GM23338 (cell line): ENCODE results near the gene TRIM67. TPM values are rescaled to one million over a fixed set of nuclear protein-coding genes. Genes with fewer than 3 reads are reported as not detected.

Experiments
- ATAC-seq: fragments of 200-7000 bp; cut with Tn5 transposase; 3 replicates; pipeline ENCODE4 v1.9.1; 2020
- DNase-seq: peaks from one replicate; pipeline ENCODE4 v3.0.0-alpha.2; 2015; ENCODE audit warnings: low spot score
- H2AFZ ChIP-seq: fragments of 200-600 bp; sonication (generic); 2 replicates; pipeline ENCODE4 v1.8.0; 2016; ENCODE audit warnings: antibody characterized with exemption, mild to moderate bottlenecking, moderate library complexity
- H3F3A ChIP-seq: fragments of 200-600 bp; sonication (generic); replicated peaks from 2 replicates; pipeline ENCODE4 v1.8.0; 2017; ENCODE audit warnings: antibody characterized with exemption, mixed run types, low read depth
- H3K27ac ChIP-seq: fragments of 200-600 bp; sonication (generic); 2 replicates; pipeline ENCODE4 v1.6.1; 2016; ENCODE audit warnings: low read depth
- H3K27me3 ChIP-seq: fragments of 200-600 bp; sonication (generic); 2 replicates; pipeline ENCODE4 v1.8.0; 2016; ENCODE audit warnings: mild to moderate bottlenecking, mixed run types, moderate library complexity; ENCODE audit not compliant: insufficient read depth
- H3K36me3 ChIP-seq: fragments of 200-600 bp; sonication (generic); 2 replicates; pipeline ENCODE4 v1.8.0; 2016; ENCODE audit warnings: mild to moderate bottlenecking; ENCODE audit not compliant: insufficient read depth
- H3K4me1 ChIP-seq: fragments of 200-600 bp; sonication (generic); 2 replicates; pipeline ENCODE4 v1.8.0; 2016; ENCODE audit warnings: mild to moderate bottlenecking, moderate library complexity; ENCODE audit not compliant: insufficient read depth
- H3K4me2 ChIP-seq: fragments of 200-600 bp; sonication (generic); 2 replicates; pipeline ENCODE4 v1.7.1; 2017; ENCODE audit warnings: mixed run types
- H3K4me3 ChIP-seq: fragments of 200-600 bp; sonication (generic); 2 replicates; pipeline ENCODE4 v1.6.1; 2016; ENCODE audit warnings: mixed run types
- H3K79me2 ChIP-seq: fragments of 200-600 bp; sonication (generic); replicated peaks from 2 replicates; pipeline ENCODE4 v1.8.0; 2017; ENCODE audit warnings: mild to moderate bottlenecking; ENCODE audit not compliant: insufficient read depth
- H3K9me2 ChIP-seq: fragments of 200-600 bp; sonication (generic); 2 replicates; pipeline ENCODE4 v1.8.0; 2017; ENCODE audit not compliant: insufficient read depth
- H4K20me1 ChIP-seq: fragments of 200-600 bp; sonication (generic); replicated peaks from 2 replicates; pipeline ENCODE4 v1.8.0; 2017; ENCODE audit warnings: mild to moderate bottlenecking; ENCODE audit not compliant: insufficient read depth
- H3K27ac Mint-ChIP-seq: 2 replicates; pipeline ENCODE4 v1.8.0; 2020; ENCODE audit warnings: inconsistent platforms, mild to moderate bottlenecking, moderate library complexity, mixed read lengths
- H3K27me3 Mint-ChIP-seq: 3 replicates; pipeline ENCODE4 v1.8.0; 2022; ENCODE audit warnings: low read depth, mild to moderate bottlenecking, moderate library complexity, mixed read lengths, inconsistent platforms; ENCODE audit not compliant: insufficient read depth, poor library complexity
- H3K36me3 Mint-ChIP-seq: 3 replicates; pipeline ENCODE4 v1.8.0; 2021; ENCODE audit warnings: low read depth, mild to moderate bottlenecking, inconsistent platforms, moderate library complexity, mixed read lengths
- H3K4me1 Mint-ChIP-seq: 3 replicates; pipeline ENCODE4 v1.8.0; 2020; ENCODE audit warnings: mild to moderate bottlenecking, inconsistent platforms, mixed read lengths
- H3K4me3 Mint-ChIP-seq: 3 replicates; pipeline ENCODE4 v1.8.0; 2021; ENCODE audit warnings: moderate library complexity, mild to moderate bottlenecking, inconsistent platforms, mixed read lengths
- H3K9me3 Mint-ChIP-seq: 3 replicates; pipeline ENCODE4 v1.8.0; 2020; ENCODE audit warnings: moderate library complexity, mild to moderate bottlenecking, inconsistent platforms, mixed read lengths
- CREB1 ChIP-seq: fragments of 250-450 bp; sonication (Bioruptor Pico); IDR thresholded peaks from 2 replicates; pipeline ENCODE4 v1.5.0; 2020; ENCODE audit warnings: low read depth, mild to moderate bottlenecking, moderate library complexity
- JUNB ChIP-seq: IDR thresholded peaks from one replicate; pipeline ENCODE4 v1.6.1; 2016; ENCODE audit warnings: antibody characterized with exemption; ENCODE audit not compliant: unreplicated experiment
- NANOG ChIP-seq: IDR thresholded peaks from 2 replicates; pipeline ENCODE4 v1.6.1; 2016; ENCODE audit warnings: antibody characterized with exemption, borderline replicate concordance
- ZNF114 ChIP-seq: fragments of 250-450 bp; sonication (Bioruptor Pico); IDR thresholded peaks from 2 replicates; pipeline ENCODE4 v1.5.0; 2020; ENCODE audit warnings: mild to moderate bottlenecking, moderate library complexity
- polyA plus RNA-seq: library from polyadenylated mRNA; unstranded; fragments of >200 nt; fragmentation: Nextera tagmentation; extraction: Ambion mirVana; gene quantifications from 2 replicates; pipeline ENCODE4 v1.2.1, GENCODE V29; 2016
- total RNA-seq: library from RNA; depleted of rRNA; stranded (reverse); fragments of >200 nt; shearing (Covaris generic); gene quantifications from 2 replicates; pipeline ENCODE4 v1.2.3, GENCODE V29; 2014
- TF ChIP-seq, protein P1 (sequence below): IDR thresholded peaks from one replicate; pipeline ENCODE4 v1.6.1; 2018; ENCODE audit warnings: antibody characterized with exemption; ENCODE audit not compliant: unreplicated experiment
- TF ChIP-seq, protein P2 (sequence below): fragments of 250-450 bp; sonication (Bioruptor Pico); IDR thresholded peaks from 2 replicates; pipeline ENCODE4 v1.5.0; 2020; ENCODE audit warnings: mild to moderate bottlenecking, moderate library complexity

TRIM67 gene
- total and polyA plus RNA-seq, 2 experiments from 2014 or later, result 0.03 TPM; not detected in 1

GRCh38 chr1:231236208-231236591, 74.3 kb downstream of the TRIM67 start:
- Mint-ChIP-seq H3K36me3 (peaks cover 10% of the 10 kb centered on the region; the same call in 2 of the 3 replicates), H3K27ac (no peak overlapping the region), H3K27me3 (no peaks in the 10 kb centered on the region), H3K9me3 (no peaks in the 10 kb centered on the region), H3K4me3 (no peak overlapping the region), H3K4me1 (peaks cover 4% of the 10 kb centered on the region; the same call in 2 of the 3 replicates)
- H2AFZ ChIP-seq, result no peak overlapping the region
- H3K27ac ChIP-seq, result no peak overlapping the region
- TF ChIP-seq CREB1 (CRISPR knock-in tag) (no peak), JUNB (no peak), NANOG (no peak), ZNF114 (no peak)
- TF ChIP-seq, protein P1, sequence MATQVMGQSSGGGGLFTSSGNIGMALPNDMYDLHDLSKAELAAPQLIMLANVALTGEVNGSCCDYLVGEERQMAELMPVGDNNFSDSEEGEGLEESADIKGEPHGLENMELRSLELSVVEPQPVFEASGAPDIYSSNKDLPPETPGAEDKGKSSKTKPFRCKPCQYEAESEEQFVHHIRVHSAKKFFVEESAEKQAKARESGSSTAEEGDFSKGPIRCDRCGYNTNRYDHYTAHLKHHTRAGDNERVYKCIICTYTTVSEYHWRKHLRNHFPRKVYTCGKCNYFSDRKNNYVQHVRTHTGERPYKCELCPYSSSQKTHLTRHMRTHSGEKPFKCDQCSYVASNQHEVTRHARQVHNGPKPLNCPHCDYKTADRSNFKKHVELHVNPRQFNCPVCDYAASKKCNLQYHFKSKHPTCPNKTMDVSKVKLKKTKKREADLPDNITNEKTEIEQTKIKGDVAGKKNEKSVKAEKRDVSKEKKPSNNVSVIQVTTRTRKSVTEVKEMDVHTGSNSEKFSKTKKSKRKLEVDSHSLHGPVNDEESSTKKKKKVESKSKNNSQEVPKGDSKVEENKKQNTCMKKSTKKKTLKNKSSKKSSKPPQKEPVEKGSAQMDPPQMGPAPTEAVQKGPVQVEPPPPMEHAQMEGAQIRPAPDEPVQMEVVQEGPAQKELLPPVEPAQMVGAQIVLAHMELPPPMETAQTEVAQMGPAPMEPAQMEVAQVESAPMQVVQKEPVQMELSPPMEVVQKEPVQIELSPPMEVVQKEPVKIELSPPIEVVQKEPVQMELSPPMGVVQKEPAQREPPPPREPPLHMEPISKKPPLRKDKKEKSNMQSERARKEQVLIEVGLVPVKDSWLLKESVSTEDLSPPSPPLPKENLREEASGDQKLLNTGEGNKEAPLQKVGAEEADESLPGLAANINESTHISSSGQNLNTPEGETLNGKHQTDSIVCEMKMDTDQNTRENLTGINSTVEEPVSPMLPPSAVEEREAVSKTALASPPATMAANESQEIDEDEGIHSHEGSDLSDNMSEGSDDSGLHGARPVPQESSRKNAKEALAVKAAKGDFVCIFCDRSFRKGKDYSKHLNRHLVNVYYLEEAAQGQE, result no peak
- TF ChIP-seq, protein P2, sequence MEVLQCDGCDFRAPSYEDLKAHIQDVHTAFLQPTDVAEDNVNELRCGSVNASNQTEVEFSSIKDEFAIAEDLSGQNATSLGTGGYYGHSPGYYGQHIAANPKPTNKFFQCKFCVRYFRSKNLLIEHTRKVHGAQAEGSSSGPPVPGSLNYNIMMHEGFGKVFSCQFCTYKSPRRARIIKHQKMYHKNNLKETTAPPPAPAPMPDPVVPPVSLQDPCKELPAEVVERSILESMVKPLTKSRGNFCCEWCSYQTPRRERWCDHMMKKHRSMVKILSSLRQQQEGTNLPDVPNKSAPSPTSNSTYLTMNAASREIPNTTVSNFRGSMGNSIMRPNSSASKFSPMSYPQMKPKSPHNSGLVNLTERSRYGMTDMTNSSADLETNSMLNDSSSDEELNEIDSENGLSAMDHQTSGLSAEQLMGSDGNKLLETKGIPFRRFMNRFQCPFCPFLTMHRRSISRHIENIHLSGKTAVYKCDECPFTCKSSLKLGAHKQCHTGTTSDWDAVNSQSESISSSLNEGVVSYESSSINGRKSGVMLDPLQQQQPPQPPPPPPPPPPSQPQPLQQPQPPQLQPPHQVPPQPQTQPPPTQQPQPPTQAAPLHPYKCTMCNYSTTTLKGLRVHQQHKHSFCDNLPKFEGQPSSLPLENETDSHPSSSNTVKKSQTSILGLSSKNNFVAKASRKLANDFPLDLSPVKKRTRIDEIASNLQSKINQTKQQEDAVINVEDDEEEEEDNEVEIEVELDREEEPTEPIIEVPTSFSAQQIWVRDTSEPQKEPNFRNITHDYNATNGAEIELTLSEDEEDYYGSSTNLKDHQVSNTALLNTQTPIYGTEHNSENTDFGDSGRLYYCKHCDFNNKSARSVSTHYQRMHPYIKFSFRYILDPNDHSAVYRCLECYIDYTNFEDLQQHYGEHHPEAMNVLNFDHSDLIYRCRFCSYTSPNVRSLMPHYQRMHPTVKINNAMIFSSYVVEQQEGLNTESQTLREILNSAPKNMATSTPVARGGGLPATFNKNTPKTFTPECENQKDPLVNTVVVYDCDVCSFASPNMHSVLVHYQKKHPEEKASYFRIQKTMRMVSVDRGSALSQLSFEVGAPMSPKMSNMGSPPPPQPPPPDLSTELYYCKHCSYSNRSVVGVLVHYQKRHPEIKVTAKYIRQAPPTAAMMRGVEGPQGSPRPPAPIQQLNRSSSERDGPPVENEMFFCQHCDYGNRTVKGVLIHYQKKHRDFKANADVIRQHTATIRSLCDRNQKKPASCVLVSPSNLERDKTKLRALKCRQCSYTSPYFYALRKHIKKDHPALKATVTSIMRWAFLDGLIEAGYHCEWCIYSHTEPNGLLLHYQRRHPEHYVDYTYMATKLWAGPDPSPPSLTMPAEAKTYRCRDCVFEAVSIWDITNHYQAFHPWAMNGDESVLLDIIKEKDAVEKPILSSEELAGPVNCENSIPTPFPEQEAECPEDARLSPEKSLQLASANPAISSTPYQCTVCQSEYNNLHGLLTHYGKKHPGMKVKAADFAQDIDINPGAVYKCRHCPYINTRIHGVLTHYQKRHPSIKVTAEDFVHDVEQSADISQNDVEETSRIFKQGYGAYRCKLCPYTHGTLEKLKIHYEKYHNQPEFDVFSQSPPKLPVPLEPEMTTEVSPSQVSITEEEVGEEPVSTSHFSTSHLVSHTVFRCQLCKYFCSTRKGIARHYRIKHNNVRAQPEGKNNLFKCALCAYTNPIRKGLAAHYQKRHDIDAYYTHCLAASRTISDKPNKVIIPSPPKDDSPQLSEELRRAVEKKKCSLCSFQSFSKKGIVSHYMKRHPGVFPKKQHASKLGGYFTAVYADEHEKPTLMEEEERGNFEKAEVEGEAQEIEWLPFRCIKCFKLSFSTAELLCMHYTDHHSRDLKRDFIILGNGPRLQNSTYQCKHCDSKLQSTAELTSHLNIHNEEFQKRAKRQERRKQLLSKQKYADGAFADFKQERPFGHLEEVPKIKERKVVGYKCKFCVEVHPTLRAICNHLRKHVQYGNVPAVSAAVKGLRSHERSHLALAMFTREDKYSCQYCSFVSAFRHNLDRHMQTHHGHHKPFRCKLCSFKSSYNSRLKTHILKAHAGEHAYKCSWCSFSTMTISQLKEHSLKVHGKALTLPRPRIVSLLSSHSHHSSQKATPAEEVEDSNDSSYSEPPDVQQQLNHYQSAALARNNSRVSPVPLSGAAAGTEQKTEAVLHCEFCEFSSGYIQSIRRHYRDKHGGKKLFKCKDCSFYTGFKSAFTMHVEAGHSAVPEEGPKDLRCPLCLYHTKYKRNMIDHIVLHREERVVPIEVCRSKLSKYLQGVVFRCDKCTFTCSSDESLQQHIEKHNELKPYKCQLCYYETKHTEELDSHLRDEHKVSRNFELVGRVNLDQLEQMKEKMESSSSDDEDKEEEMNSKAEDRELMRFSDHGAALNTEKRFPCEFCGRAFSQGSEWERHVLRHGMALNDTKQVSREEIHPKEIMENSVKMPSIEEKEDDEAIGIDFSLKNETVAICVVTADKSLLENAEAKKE (CRISPR knock-in tag), result no peak
- peaks cover 4% of the 10 kb centered on the region; the same call in 1 of the 2 replicates for H4K20me1 ChIP-seq
- H3K4me1 ChIP-seq, result peaks cover 3% of the 10 kb centered on the region; the same call in 1 of the 2 replicates
- DNase-seq, result no peak
- no peaks in the 10 kb centered on the region for H3K36me3 ChIP-seq
- no peaks in the 10 kb centered on the region for H3K27me3 ChIP-seq
- H3F3A ChIP-seq, result no peaks in the 10 kb centered on the region
- ATAC-seq, result no peak
- no peak overlapping the region for H3K4me3 ChIP-seq
- H3K9me2 ChIP-seq, result no peaks in the 10 kb centered on the region
- H3K79me2 ChIP-seq, result no peaks in the 10 kb centered on the region
- no peak overlapping the region for H3K4me2 ChIP-seq
